GM12878 (cell line): ENCODE results near the gene UVRAG.

Experiments
- ATF7 ChIP-seq: fragments of 450-650 bp; IDR thresholded peaks from 2 replicates; pipeline ENCODE4 v1.6.1; 2016; ENCODE audit warnings: low read depth, mild to moderate bottlenecking
- CEBPB ChIP-seq, 2 experiments: fragments of 150-350 bp in 1 of 2; IDR thresholded peaks; 2 replicates each; pipeline ENCODE4 v1.6.1; 2012 to 2014; ENCODE audit warnings: low read depth in 2 of 2, low read length in 2 of 2, borderline replicate concordance in 1 of 2, inconsistent platforms in 1 of 2
- DPF2 ChIP-seq: fragments of 450-650 bp; IDR thresholded peaks from 2 replicates; pipeline ENCODE4 v1.6.1; 2017; ENCODE audit warnings: mild to moderate bottlenecking
- EP300 ChIP-seq, 2 experiments: fragments of 150-350 bp in 1 of 2; IDR thresholded peaks; 2 replicates each; pipeline ENCODE4 v1.6.1; 2011 to 2012; ENCODE audit warnings: low read depth in 2 of 2, low read length in 2 of 2, borderline replicate concordance in 1 of 2, improper control_type of control experiment in 1 of 2, inconsistent platforms in 1 of 2; ENCODE audit not compliant: control insufficient read depth in 1 of 2
- ETV6 ChIP-seq, 2 experiments: fragments of 450-650 bp in 1 of 2; IDR thresholded peaks in 1 of 2; conservative IDR thresholded peaks in 1 of 2; 2 replicates each; pipeline ENCODE4 v1.6.1; 2014; ENCODE audit warnings: antibody characterized with exemption in 1 of 2, borderline replicate concordance in 1 of 2, low read depth in 1 of 2, mild to moderate bottlenecking in 1 of 2, moderate library complexity in 1 of 2
- EZH2 ChIP-seq: IDR thresholded peaks from 2 replicates; pipeline ENCODE4 v1.6.1; 2012; ENCODE audit warnings: low read depth, mild to moderate bottlenecking, control low read depth, inconsistent platforms, low read length, borderline replicate concordance; ENCODE audit not compliant: control insufficient read depth
- GABPA ChIP-seq: IDR thresholded peaks from 2 replicates; pipeline ENCODE4 v1.6.1; 2014; ENCODE audit warnings: antibody characterized with exemption, low read depth, mild to moderate bottlenecking, inconsistent platforms
- MXI1 ChIP-seq: fragments of 150-350 bp; IDR thresholded peaks from 2 replicates; pipeline ENCODE4 v1.6.1; 2011; ENCODE audit warnings: low read depth, mild to moderate bottlenecking, inconsistent platforms, low read length, improper control_type of control experiment
- NKRF ChIP-seq: fragments of 450-650 bp; conservative IDR thresholded peaks from 2 replicates; pipeline ENCODE4 v1.6.1; 2017; ENCODE audit warnings: mild to moderate bottlenecking, moderate library complexity
- POLR2A ChIP-seq: IDR thresholded peaks from 2 replicates; pipeline ENCODE4 v1.6.1; 2011; ENCODE audit warnings: low read depth, mild to moderate bottlenecking, low read length
- POLR2AphosphoS5 ChIP-seq: IDR thresholded peaks from 2 replicates; pipeline ENCODE4 v1.6.1; 2011; ENCODE audit warnings: mild to moderate bottlenecking, low read length, inconsistent platforms
- ZBTB40 ChIP-seq: fragments of 450-650 bp; IDR thresholded peaks from 2 replicates; pipeline ENCODE4 v1.6.1; 2016; ENCODE audit warnings: mild to moderate bottlenecking, moderate library complexity, borderline replicate concordance
- TF ChIP-seq, protein P1 (sequence below), 3 experiments: IDR thresholded peaks in 2 of 3; conservative IDR thresholded peaks in 1 of 3; 2 replicates each; pipeline ENCODE4 v1.5.1; 2011; ENCODE audit warnings: low read depth in 3 of 3, low read length in 3 of 3, mild to moderate bottlenecking in 3 of 3, control low read depth in 2 of 3, moderate library complexity in 2 of 3, inconsistent platforms in 1 of 3, mixed read lengths in 1 of 3; ENCODE audit not compliant: control insufficient read depth in 2 of 3, insufficient read depth in 1 of 3; ENCODE audit errors: extremely low read depth in 1 of 3

DNA sequence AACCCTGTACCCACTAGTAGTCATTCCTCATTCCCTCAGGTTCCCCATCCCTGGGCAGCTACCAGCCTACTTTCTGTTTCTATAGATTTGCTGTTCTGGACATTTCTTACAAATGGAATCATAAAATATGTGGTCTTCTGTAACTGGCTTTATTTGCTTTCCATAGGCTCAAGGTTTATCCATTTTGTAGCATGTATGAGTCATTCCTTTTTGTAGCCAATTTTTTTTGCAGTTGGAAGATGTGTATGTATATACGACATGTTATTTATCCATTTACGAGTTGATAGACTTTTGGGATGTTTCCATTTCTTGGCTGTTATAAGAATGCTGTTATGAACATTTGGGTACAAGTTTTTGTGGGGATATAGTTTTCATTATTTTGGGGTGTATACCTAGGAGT, 260.7 kb downstream of the UVRAG start:
- TF ChIP-seq DPF2 = no peak
- no peak for TF ChIP-seq POLR2AphosphoS5
- no peak for TF ChIP-seq NKRF
- no peak for TF ChIP-seq ATF7
- no peak for TF ChIP-seq CEBPB (IDR thresholded peaks at IDR 0.05; ENCODE audit: borderline replicate concordance in 1 of 2, low read depth in 2 of 2, low read length in 2 of 2)
- TF ChIP-seq, protein P1, sequence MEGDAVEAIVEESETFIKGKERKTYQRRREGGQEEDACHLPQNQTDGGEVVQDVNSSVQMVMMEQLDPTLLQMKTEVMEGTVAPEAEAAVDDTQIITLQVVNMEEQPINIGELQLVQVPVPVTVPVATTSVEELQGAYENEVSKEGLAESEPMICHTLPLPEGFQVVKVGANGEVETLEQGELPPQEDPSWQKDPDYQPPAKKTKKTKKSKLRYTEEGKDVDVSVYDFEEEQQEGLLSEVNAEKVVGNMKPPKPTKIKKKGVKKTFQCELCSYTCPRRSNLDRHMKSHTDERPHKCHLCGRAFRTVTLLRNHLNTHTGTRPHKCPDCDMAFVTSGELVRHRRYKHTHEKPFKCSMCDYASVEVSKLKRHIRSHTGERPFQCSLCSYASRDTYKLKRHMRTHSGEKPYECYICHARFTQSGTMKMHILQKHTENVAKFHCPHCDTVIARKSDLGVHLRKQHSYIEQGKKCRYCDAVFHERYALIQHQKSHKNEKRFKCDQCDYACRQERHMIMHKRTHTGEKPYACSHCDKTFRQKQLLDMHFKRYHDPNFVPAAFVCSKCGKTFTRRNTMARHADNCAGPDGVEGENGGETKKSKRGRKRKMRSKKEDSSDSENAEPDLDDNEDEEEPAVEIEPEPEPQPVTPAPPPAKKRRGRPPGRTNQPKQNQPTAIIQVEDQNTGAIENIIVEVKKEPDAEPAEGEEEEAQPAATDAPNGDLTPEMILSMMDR (IDR thresholded peaks at IDR 0.05 in 2 of 3, conservative IDR thresholded peaks at IDR 0.05 in 1 of 3; ENCODE audit: control insufficient read depth in 2 of 3, extremely low read depth in 1 of 3, insufficient read depth in 1 of 3, low read depth in 3 of 3, low read length in 3 of 3) = no peak
- no peak for TF ChIP-seq POLR2A
- TF ChIP-seq ZBTB40 = no peak
- no peak for TF ChIP-seq GABPA
- no peak for TF ChIP-seq ETV6 (conservative IDR thresholded peaks at IDR 0.05 in 1 of 2, IDR thresholded peaks at IDR 0.05 in 1 of 2; ENCODE audit: borderline replicate concordance in 1 of 2, low read depth in 1 of 2)
- no peak for TF ChIP-seq MXI1
- no peak for TF ChIP-seq EZH2
- TF ChIP-seq EP300 (IDR thresholded peaks at IDR 0.05; ENCODE audit: borderline replicate concordance in 1 of 2, control insufficient read depth in 1 of 2, low read depth in 2 of 2, low read length in 2 of 2) = no peak
